WI38 (cell line): Measurements from ENCODE around the gene GFOD2.

Experiments
- H3K4me3 ChIP-seq: 2 replicates; pipeline ENCODE4 v1.5.1; 2011; ENCODE audit warnings: low read depth, mild to moderate bottlenecking, control low read depth, low read length
- TF ChIP-seq, protein P1 (sequence below): IDR thresholded peaks from 2 replicates; pipeline ENCODE4 v1.5.1; 2012; ENCODE audit warnings: low read depth, mild to moderate bottlenecking, control low read depth, low read length

GFOD2 gene

DNA sequence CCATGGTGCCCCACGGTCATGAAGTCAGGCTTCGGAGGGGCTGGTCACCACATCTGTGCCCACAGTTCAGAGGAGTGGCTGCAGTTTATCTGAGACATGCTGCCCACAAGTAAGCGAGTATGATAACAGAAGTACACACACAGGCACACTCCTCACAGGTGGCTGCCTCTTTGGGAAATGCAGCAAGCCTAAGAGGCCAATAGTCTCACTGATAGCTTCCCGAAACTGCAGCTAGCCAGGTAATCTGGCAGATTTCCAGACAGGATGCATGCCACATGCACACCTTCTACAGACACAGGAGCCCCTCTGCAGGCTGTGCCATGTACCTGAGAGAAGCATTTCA is 12.6 kb upstream of the GFOD2 start:
- TF ChIP-seq, protein P1, sequence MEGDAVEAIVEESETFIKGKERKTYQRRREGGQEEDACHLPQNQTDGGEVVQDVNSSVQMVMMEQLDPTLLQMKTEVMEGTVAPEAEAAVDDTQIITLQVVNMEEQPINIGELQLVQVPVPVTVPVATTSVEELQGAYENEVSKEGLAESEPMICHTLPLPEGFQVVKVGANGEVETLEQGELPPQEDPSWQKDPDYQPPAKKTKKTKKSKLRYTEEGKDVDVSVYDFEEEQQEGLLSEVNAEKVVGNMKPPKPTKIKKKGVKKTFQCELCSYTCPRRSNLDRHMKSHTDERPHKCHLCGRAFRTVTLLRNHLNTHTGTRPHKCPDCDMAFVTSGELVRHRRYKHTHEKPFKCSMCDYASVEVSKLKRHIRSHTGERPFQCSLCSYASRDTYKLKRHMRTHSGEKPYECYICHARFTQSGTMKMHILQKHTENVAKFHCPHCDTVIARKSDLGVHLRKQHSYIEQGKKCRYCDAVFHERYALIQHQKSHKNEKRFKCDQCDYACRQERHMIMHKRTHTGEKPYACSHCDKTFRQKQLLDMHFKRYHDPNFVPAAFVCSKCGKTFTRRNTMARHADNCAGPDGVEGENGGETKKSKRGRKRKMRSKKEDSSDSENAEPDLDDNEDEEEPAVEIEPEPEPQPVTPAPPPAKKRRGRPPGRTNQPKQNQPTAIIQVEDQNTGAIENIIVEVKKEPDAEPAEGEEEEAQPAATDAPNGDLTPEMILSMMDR = no peak
- H3K4me3 ChIP-seq = no peak overlapping the region

DNA sequence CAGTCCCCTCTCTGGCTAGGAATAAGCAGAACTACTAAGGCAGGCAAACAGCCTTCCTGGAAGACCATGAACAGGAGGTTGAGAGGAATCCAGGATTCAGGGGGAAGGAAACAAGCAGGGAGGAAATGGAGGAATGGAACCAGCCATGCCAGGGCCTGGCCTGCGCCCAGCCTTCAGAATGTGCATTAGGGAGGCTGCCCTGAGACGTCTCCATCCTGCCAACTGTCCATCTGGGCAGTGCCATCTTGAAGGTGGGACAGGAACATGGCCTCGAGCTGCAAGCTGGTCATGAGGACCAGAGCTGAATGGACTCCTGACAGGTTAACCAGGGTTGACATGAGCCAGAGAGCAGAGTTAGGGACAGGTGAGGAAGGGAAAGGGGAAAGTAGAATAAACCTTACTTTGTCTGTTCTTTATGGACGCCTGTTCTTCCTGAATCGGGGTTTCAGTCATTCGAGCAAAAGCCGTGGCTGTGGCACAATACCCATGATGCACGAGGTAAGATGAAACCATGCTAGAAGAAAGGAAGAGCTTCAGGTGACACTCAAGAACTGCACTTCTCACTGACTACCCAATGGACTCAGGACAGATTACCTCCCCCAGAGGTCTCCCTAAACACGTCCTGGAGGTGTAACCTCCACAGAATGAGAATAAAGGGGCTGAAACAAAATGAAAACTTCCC is 12.1 kb upstream of the GFOD2 start:
- TF ChIP-seq, protein P1 = no peak
- H3K4me3 ChIP-seq = no peak overlapping the region

DNA sequence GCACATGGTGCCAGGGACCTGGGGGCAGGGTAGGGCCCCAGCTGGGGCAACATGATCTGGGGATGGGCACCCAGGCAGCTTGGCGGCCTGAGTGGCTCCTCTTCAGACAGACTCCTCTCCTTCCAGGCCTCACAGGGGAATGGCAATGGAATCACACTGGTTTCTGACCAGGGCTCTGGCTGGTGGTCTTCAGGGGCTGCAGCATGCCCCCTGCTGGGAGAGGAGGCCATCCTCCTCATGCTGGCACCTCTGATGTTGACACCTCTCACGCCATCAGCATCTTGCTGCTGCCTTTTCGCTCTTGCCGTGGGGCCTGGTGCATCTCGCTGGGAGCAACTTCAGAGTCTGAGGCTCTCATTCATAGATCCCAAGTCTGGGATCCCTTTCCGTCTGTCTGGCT is 11.2 kb upstream of the GFOD2 start:
- H3K4me3 ChIP-seq = no peak overlapping the region
- TF ChIP-seq, protein P1 = no peak

- H3K4me3 ChIP-seq = no peak overlapping the region
- TF ChIP-seq, protein P1 = no peak
Measured at GRCh38 chr16:67729636-67730248, 10.6 kb upstream of the GFOD2 start.

DNA sequence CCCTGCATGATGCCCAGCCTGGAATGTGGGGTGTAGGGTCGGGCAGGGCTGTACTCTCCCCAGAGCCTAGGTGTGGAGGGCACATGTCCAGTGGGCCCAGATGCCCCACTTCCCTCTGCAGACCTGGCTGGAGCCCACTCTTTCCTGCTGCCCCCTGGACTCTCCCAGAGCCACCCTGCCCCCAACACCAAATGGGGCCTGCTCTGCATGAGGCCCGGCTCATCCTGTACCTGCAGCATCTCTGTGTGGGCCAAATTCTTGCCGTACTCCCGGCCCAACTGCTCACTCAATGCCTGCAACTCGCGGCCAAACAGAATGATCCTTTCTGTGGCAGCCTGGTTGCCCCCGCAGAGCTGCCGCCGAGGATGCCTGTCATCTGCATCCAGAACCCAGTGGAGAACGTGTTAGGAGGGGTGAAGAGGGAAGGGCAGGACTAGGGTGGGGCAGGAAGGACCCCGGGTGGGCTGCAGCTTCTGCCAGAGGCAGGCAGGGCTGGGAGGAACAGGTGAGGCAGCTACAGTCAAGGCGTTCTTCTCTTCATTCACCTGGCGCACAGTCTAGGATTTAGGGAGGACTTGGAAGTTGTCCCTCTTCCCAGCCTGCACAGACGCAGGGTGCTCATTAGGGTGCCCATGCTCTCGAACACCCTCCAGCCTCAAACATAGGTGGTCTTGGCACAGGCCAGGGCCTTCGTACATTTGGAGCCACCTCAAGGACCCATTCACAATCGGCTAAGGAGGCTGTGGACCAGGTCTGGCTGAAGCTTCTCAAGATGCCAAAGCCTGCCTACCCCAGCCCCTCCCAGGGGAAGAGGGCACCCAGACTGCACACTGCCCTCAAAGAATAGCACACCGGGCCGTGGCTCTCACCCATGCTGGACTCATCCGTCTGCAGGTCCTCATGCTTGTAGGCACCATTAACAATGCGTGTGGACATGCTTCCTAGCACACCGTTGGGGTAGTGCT is 8.7 kb upstream of the GFOD2 start:
- no peak overlapping the region for H3K4me3 ChIP-seq
- TF ChIP-seq, protein P1 = no peak

GRCh38 chr16:67726106-67727034 is 7.3 kb upstream of the GFOD2 start:
- TF ChIP-seq, protein P1 = no peak

More at GRCh38 chr16:67726106-67727034, 7.3 kb upstream of the GFOD2 start:
- no peak overlapping the region for H3K4me3 ChIP-seq
